A673 (cell line): ENCODE measurements around the gene IQCK.

Experiments
- CTCF ChIP-seq: fragments of 300-800, 200-600 bp; sonication (generic); conservative IDR thresholded peaks from 2 replicates; pipeline ENCODE4 v1.5.1; 2017; ENCODE audit warnings: low read depth, mild to moderate bottlenecking, antibody characterized with exemption, low read length, moderate library complexity, mixed read lengths
- EZH2 ChIP-seq: fragments of 200-600 bp; sonication (generic); IDR thresholded peaks from 2 replicates; pipeline ENCODE4 v1.6.1; 2017; ENCODE audit warnings: borderline replicate concordance, low read depth, mild to moderate bottlenecking, mixed read lengths, antibody characterized with exemption, low read length; ENCODE audit not compliant: poor library complexity, severe bottlenecking

- TF ChIP-seq CTCF (no peak), EZH2 (no peak)
Observed at GRCh38 chr16:19837331-19837980, 119.4 kb downstream of the IQCK start.
